IMR-90 (cell line): ENCODE data around the gene ZBTB25. TPM values are rescaled to one million over a fixed set of nuclear protein-coding genes. Genes with fewer than 3 reads are reported as not detected.

ENCODE experiments used
- ATAC-seq: fragments of 200-7000 bp; cut with Tn5 transposase; 2 replicates; pipeline ENCODE4 v1.9.1; 2020; ENCODE audit warnings: low read depth, mild to moderate bottlenecking, moderate library complexity
- BruUV-seq: library from RNA; stranded (reverse); fragments of 400-500 nt; replicated peaks from 2 replicates; lab custom pipeline; 2021; lab: Mats Ljungman, UMichigan
- CTCF ChIA-PET: fragments of 300-600 bp; formaldehyde crosslinking; extraction: SDS; loops from one replicate; lab custom pipeline; 2021; ENCODE audit warnings: antibody characterized with exemption; lab: Yijun Ruan, JAX
- POLR2A ChIA-PET: fragments of 300-600 bp; sonication (Branson Sonifier 250); formaldehyde crosslinking; loops from one replicate; lab custom pipeline; 2022; ENCODE audit warnings: antibody characterized with exemption; ENCODE audit not compliant: unreplicated experiment; lab: Charles Lee
- DNase-seq: peaks from one replicate; pipeline ENCODE4 v3.0.0; 2013
- H2AFZ ChIP-seq: replicated peaks from 2 replicates; pipeline ENCODE3; 2013; ENCODE audit warnings: low read length, mild to moderate bottlenecking; ENCODE audit not compliant: poor library complexity
- H2AK5ac ChIP-seq: 2 replicates; pipeline ENCODE4 v1.6.1; 2013; ENCODE audit warnings: low read depth, low read length, inconsistent platforms
- H2AK9ac ChIP-seq: replicated peaks from 2 replicates; pipeline ENCODE3; 2013; ENCODE audit warnings: mild to moderate bottlenecking, low read depth, low read length, moderate library complexity; ENCODE audit not compliant: poor library complexity
- H2BK120ac ChIP-seq: 2 replicates; pipeline ENCODE4 v1.6.1; 2013; ENCODE audit warnings: low read depth, low read length, inconsistent platforms
- H2BK15ac ChIP-seq: 3 replicates; pipeline ENCODE4 v1.6.1; 2013; ENCODE audit warnings: low read depth, low read length, inconsistent platforms
- H2BK20ac ChIP-seq: 2 replicates; pipeline ENCODE4 v1.6.1; 2013; ENCODE audit warnings: low read depth, mild to moderate bottlenecking, inconsistent platforms, low read length, moderate library complexity
- H2BK5ac ChIP-seq: 2 replicates; pipeline ENCODE4 v1.6.1; 2013; ENCODE audit warnings: mild to moderate bottlenecking, low read depth, low read length, inconsistent platforms; ENCODE audit not compliant: poor library complexity, severe bottlenecking
- H3K14ac ChIP-seq: replicated peaks from 2 replicates; pipeline ENCODE4 v1.6.1; 2013; ENCODE audit warnings: low read depth, low read length, inconsistent platforms
- H3K18ac ChIP-seq: 2 replicates; pipeline ENCODE4 v1.6.1; 2013; ENCODE audit warnings: low read depth, low read length, control low read depth
- H3K23ac ChIP-seq: 2 replicates; pipeline ENCODE4 v1.6.1; 2013; ENCODE audit warnings: low read depth, low read length, inconsistent platforms
- H3K27ac ChIP-seq: 2 replicates; pipeline ENCODE4 v1.5.1; 2013; ENCODE audit warnings: mild to moderate bottlenecking, control low read depth, low read length; ENCODE audit not compliant: insufficient read depth
- H3K27me3 ChIP-seq: 2 replicates; pipeline ENCODE4 v1.6.1; 2013; ENCODE audit warnings: low read length; ENCODE audit not compliant: control insufficient read depth, insufficient read depth
- H3K36me3 ChIP-seq: 2 replicates; pipeline ENCODE4 v1.6.1; 2013; ENCODE audit warnings: low read length, mixed read lengths; ENCODE audit not compliant: control insufficient read depth, insufficient read depth
- H3K4ac ChIP-seq: 2 replicates; pipeline ENCODE4 v1.6.1; 2013; ENCODE audit warnings: low read depth, low read length, inconsistent platforms
- H3K4me1 ChIP-seq: 2 replicates; pipeline ENCODE4 v1.6.1; 2013; ENCODE audit warnings: low read length, mixed read lengths; ENCODE audit not compliant: control insufficient read depth, insufficient read depth
- H3K4me2 ChIP-seq: 2 replicates; pipeline ENCODE4 v1.6.1; 2013; ENCODE audit warnings: low read depth, mild to moderate bottlenecking, control low read depth, low read length, moderate library complexity
- H3K4me3 ChIP-seq: 2 replicates; pipeline ENCODE4 v1.5.1; 2013; ENCODE audit warnings: low read depth, mild to moderate bottlenecking, control low read depth, low read length, moderate library complexity; ENCODE audit not compliant: insufficient read depth
- H3K56ac ChIP-seq: 2 replicates; pipeline ENCODE4 v1.6.1; 2013; ENCODE audit warnings: low read length, inconsistent platforms; ENCODE audit not compliant: insufficient read depth; ENCODE audit errors: extremely low read depth
- H3K79me1 ChIP-seq, 2 experiments: 2 replicates each; pipeline ENCODE4 v1.6.1; 2013; ENCODE audit warnings: low read length in 2 of 2, inconsistent platforms in 1 of 2, low read depth in 1 of 2
- H3K9ac ChIP-seq: 2 replicates; pipeline ENCODE4 v1.6.1; 2013; ENCODE audit warnings: low read depth, low read length, control low read depth
- H3K9me1 ChIP-seq: 2 replicates; pipeline ENCODE4 v1.6.1; 2013; ENCODE audit warnings: low read length, inconsistent platforms; ENCODE audit not compliant: insufficient read depth
- H3K9me3 ChIP-seq: 2 replicates; pipeline ENCODE4 v1.6.1; 2013; ENCODE audit warnings: low read length; ENCODE audit not compliant: control insufficient read depth, insufficient read depth
- H4K20me1 ChIP-seq: 2 replicates; pipeline ENCODE4 v1.6.1; 2013; ENCODE audit warnings: low read length, inconsistent platforms; ENCODE audit not compliant: insufficient read depth
- H4K5ac ChIP-seq: 2 replicates; pipeline ENCODE4 v1.6.1; 2013; ENCODE audit warnings: mild to moderate bottlenecking, low read depth, low read length, control low read depth
- H4K8ac ChIP-seq, 2 experiments: 2 replicates each; pipeline ENCODE4 v1.6.1; 2013; ENCODE audit warnings: low read depth in 2 of 2, low read length in 2 of 2, control low read depth in 1 of 2, inconsistent platforms in 1 of 2
- H4K91ac ChIP-seq: 2 replicates; pipeline ENCODE4 v1.6.1; 2013; ENCODE audit warnings: low read depth, low read length, inconsistent platforms; ENCODE audit not compliant: insufficient read depth
- MAFK ChIP-seq: IDR thresholded peaks from 2 replicates; pipeline ENCODE4 v1.6.1; 2012; ENCODE audit warnings: low read depth, low read length, improper control_type of control experiment
- NFE2L2 ChIP-seq: fragments of 150-350 bp; IDR thresholded peaks from 2 replicates; pipeline ENCODE4 v1.6.1; 2016; ENCODE audit warnings: low read depth, mild to moderate bottlenecking, low read length
- RFX5 ChIP-seq: IDR thresholded peaks from 2 replicates; pipeline ENCODE4 v1.8.0; 2012; ENCODE audit warnings: low read depth, mild to moderate bottlenecking, low read length, moderate library complexity
- SMC3 ChIP-seq: fragments of 150-350 bp; IDR thresholded peaks from 2 replicates; pipeline ENCODE4 v1.6.1; 2016; ENCODE audit warnings: low read depth, mild to moderate bottlenecking, antibody characterized with exemption, low read length, moderate library complexity
- USF2 ChIP-seq: fragments of 150-350 bp; IDR thresholded peaks from 2 replicates; pipeline ENCODE4 v1.6.1; 2017; ENCODE audit warnings: mild to moderate bottlenecking, antibody characterized with exemption, low read length, low read depth
- WGBS, 2 experiments: methylation state at CpG; one replicate each; pipeline versions ENCODE4 v1.1.5 to v1.1.7; 2013; ENCODE audit warnings: missing lambda C conversion rate in 2 of 2; ENCODE audit not compliant: insufficient read length in 1 of 2; ENCODE audit errors: extremely low coverage in 2 of 2; 5-methylcytosine and 5-hydroxymethylcytosine counted together
- dilution Hi-C: fragments of 300-500 bp; cut with HindIII; formaldehyde crosslinking; loops from one replicate; pipeline ENCODE4 v1.14.3; 2018; ENCODE audit warnings: low sequenced_read_pairs; ENCODE audit not compliant: unreplicated experiment
- in situ Hi-C: fragments of 300-500 bp; cut with MboI; formaldehyde crosslinking; loops from 3 replicates; pipeline ENCODE4 v1.14.3; 2019; ENCODE audit warnings: low sequenced_read_pairs, inconsistent platforms, mixed read lengths
- intact Hi-C: fragments of 100-400 bp; cut with micrococcal nuclease; formaldehyde crosslinking; loops from 2 replicates; pipeline ENCODE4 v1.10.0; 2022
- polyA plus RNA-seq, 3 experiments: library from polyadenylated mRNA; depleted of rRNA; stranded (reverse); fragments of >200 nt; gene quantifications; 2 replicates each; pipeline ENCODE4 v1.2.3, GENCODE V29; 2012; ENCODE audit warnings: low replicate concordance in 1 of 3
- total RNA-seq: library from RNA; depleted of rRNA; stranded (reverse); fragments of >200 nt; gene quantifications from 2 replicates; pipeline ENCODE4 v1.2.3, GENCODE V29; 2012

ZBTB25 gene
- total and polyA plus RNA-seq, 2 of the 4 experiments (the other 2 are of a cell fraction): 4.4 to 6.6 TPM

- Histone ChIP-seq H2BK15ac (no peak overlapping the region), H3K14ac (no peak overlapping the region), H3K4ac (no peak overlapping the region), H3K4me2 (no peak overlapping the region), H4K20me1 (no peaks in the 10 kb centered on the region), H2BK5ac (no peak overlapping the region), H3K23ac (no peak overlapping the region), H4K91ac (no peak overlapping the region), H2AK9ac (no peak overlapping the region), H3K9me1 (peaks cover 12% of the 10 kb centered on the region), H2AFZ (no peak overlapping the region), H3K9ac (no peak overlapping the region), H3K56ac (no peak overlapping the region), H3K9me3 (no peaks in the 10 kb centered on the region), H2BK20ac (no peak overlapping the region), H3K36me3 (peaks cover 23% of the 10 kb centered on the region), H4K8ac (no peak overlapping the region), H3K4me3 (no peak overlapping the region), H3K79me1 (0 out of 4 replicates have a peak, but pooled peaks cover 0 to 6% of the 10 kb centered on the region in 2 experiments), H3K27me3 (no peaks in the 10 kb centered on the region), H2AK5ac (no peak overlapping the region), H3K4me1 (peaks cover 7% of the 10 kb centered on the region), H2BK120ac (no peak overlapping the region), H3K27ac (no peak overlapping the region), H3K18ac (no peak overlapping the region), H4K5ac (no peak overlapping the region)
- DNase-seq: no peak
- dilution Hi-C loops (no loop called here), intact Hi-C loops (no loop called here), in situ Hi-C loops (no loop called here)
- no peak for TF ChIP-seq RFX5
- TF ChIP-seq NFE2L2: no peak
- TF ChIP-seq USF2: no peak
- TF ChIP-seq SMC3: no peak
- TF ChIP-seq MAFK: no peak
- BruUV-seq: no TSS peak
- CTCF ChIA-PET: no interaction called here
- POLR2A ChIA-PET: no interaction called here
- no peak for ATAC-seq
- WGBS, 2 experiments: no CpG with 5 or more reads among the region's 3 CpGs
These were observed 87.2 kb downstream of the ZBTB25 start for GRCh38 chr14:64416348-64416932.
